ENCODE measurements around the gene MUCL3.

MUCL3 gene

DNA sequence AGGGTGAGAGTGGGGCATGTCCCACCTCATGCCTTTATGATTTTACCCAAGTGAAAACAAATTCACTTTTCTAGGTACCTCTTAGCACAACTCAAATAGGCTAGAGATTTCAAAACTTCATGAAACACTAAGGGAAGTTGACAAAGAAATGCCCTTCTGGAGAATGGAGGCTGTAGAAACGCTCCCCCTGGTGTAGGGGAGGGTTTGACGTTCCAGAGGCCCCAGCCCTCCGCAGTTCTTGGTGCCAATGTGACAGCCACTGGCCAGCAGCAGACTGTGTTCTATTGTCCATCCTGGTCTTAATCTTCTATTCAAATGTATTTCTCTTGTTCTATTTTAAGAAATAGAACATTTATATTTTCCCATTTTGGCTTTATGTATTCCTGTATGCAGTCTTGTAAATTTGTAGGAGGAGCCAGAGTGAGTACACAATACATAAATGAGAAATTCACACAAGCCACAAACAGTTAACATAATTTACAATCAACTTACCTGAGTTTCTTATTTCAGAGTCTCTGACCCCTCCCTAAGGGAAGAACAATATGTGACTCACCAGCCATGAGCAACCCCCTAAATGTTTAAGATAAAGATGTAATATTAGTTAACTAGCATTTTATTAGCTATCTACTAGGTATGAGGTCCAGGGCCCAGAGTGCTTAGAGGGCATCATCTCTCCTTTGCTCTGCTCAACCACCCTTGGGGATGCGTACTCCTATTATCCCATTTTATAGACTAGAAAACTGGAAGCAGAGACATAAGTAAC lies 33.9 kb downstream of the MUCL3 start:
- TF ChIP-seq, protein P1, sequence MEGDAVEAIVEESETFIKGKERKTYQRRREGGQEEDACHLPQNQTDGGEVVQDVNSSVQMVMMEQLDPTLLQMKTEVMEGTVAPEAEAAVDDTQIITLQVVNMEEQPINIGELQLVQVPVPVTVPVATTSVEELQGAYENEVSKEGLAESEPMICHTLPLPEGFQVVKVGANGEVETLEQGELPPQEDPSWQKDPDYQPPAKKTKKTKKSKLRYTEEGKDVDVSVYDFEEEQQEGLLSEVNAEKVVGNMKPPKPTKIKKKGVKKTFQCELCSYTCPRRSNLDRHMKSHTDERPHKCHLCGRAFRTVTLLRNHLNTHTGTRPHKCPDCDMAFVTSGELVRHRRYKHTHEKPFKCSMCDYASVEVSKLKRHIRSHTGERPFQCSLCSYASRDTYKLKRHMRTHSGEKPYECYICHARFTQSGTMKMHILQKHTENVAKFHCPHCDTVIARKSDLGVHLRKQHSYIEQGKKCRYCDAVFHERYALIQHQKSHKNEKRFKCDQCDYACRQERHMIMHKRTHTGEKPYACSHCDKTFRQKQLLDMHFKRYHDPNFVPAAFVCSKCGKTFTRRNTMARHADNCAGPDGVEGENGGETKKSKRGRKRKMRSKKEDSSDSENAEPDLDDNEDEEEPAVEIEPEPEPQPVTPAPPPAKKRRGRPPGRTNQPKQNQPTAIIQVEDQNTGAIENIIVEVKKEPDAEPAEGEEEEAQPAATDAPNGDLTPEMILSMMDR (IDR thresholded peaks at IDR 0.05; ENCODE audit: insufficient read depth, low read depth, low read length, missing control alignments), result no peak
- peak; percentile 30 for DNase-seq (ENCODE audit: low read depth)

DNA sequence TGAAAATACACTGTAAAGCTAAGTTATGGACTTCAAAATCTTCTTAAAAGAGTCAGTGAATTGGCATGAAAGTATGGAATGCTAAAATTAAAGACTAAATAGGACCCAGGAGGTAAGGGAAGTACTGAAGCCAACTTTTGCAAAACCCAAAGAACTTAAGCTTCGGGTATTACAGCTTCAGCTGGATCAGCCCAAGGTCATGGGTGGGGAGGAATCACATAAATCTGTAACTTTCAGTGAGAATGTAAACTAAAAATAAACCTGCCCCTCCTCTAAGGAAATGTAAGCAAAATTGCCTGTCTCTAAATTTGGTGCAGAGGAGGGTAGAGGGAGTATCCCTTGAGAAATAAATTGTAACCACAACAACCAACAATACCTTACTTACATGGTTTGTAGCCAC lies 38.4 kb downstream of the MUCL3 start:
- no peak for DNase-seq (ENCODE audit: low read depth)
- H3K4me3 ChIP-seq (ENCODE audit: low read length), result no peak overlapping the region
- TF ChIP-seq, protein P1 (IDR thresholded peaks at IDR 0.05; ENCODE audit: insufficient read depth, low read depth, low read length, missing control alignments), result no peak

More for the DNA sequence above, 33.9 kb downstream of the MUCL3 start:
- no peak overlapping the region for H3K4me3 ChIP-seq (ENCODE audit: low read length)

DNA sequence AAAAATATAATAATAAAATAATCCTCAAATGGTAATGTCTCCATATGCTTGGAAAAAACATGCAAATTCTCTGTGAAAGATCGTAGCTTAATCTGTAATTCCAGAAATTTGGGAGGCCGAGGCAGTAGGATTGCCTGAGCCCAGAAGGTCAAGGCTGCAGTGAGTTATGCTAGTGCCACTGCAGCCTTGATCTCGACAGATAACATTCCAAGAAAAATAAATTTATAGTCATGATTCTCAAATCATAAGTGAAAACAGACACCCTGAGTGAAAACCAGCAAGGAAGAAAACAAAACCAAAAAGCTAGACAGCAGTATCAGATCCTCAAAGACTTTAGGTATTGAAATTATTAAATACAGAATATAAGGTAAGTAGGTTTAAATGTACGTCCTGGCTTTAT lies 38.9 kb downstream of the MUCL3 start:
- TF ChIP-seq, protein P1 (IDR thresholded peaks at IDR 0.05; ENCODE audit: insufficient read depth, low read depth, low read length, missing control alignments), result no peak

DNA sequence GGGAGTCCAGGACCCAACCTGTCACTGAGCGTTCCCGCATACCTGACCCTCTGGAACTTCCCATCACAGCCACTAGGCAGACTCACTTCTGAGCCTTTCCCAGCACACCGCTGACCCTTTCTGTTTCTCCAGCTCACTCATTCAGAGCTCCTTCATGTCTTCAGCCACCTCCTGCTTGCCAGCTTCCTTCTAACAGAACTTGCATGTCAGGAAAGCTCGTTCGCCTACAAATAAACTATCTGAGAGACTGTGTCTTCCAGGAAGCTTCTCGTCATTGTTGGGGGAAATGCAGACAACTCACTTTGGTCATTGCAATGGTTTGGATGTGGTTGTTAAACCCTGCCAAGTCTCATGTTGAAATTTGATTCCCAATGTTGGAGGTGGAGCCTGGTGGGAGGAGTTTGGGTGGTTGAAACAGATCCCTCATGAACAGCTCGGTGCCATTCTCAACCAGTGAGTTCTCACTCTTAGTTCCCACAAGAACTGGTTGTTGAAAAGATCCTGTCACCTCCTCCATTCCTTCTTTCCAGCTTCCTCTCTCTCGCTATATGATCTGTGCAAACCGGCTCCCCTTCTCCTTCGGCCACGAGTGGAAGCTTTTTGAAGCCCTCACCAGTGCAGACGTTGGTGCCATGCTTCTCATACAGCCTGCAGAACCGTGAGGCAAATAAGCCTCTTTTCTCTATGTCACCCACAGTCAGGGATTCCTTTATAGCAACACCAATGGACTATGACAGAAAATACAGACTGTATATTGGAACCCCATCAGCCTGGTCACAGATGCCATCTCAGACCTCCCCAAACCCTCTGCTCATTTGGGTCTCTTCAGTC lies 41.4 kb downstream of the MUCL3 start:
- peak; percentile 82 for DNase-seq (ENCODE audit: low read depth)
- TF ChIP-seq, protein P1 (IDR thresholded peaks at IDR 0.05; ENCODE audit: insufficient read depth, low read depth, low read length, missing control alignments), result peak; percentile 41
- no peak overlapping the region for H3K4me3 ChIP-seq (ENCODE audit: low read length)

More for the DNA sequence above, 38.9 kb downstream of the MUCL3 start:
- no peak overlapping the region for H3K4me3 ChIP-seq (ENCODE audit: low read length)
- no peak for DNase-seq (ENCODE audit: low read depth)

DNA sequence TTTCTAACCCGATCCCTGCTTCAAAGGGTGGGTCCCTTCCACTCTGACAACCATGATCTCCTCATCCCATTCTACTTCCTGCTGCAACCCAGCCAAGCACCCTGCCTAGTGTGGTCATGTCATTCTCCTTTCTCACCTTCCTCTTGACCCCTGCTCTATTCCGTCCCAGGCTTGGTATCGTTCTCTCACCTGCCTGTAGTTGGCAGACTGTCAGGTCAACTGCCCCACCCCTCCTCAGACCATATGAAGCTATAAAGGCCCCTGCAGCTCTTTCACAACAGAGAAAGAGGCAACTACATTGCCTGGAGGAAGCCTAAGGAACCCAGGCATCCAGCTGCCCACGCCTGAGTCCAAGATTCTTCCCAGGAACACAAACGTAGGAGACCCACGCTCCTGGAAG lies 42.7 kb downstream of the MUCL3 start, which contains the start of gene MUC21:
MUC21 (plus strand) TSS at position 280 of the 400 bp plus-strand sequence. CDS start 241 bp downstream, outside the sequence.
- TF ChIP-seq, protein P1 (IDR thresholded peaks at IDR 0.05; ENCODE audit: insufficient read depth, low read depth, low read length, missing control alignments), result no peak
- no peak within 1 kb of the TSS for H3K4me3 ChIP-seq (ENCODE audit: low read length)
- DNase-seq (ENCODE audit: low read depth), result no peak

DNA sequence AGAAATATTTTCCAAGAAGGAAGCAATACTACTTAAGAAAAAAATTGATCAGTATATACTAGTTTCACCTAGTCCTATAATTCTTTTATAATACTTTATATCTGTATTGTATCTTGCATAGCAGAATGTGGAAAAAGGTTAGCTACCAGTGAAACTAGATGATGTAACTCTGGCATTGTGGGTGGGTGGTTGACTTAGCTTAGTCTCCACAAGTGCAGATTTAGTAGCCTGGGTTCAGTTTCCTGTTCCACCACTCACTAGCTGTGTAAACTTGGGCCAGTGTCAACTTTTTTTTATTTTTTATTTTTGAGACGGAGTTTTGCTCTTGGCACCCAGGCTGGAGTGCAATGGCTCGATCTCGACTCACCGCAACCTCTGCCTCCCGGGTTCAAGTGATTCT lies 44.7 kb downstream of the MUCL3 start:
- TF ChIP-seq, protein P1 (IDR thresholded peaks at IDR 0.05; ENCODE audit: insufficient read depth, low read depth, low read length, missing control alignments), result no peak
- peak; percentile 62 for DNase-seq (ENCODE audit: low read depth)
- no peak overlapping the region for H3K4me3 ChIP-seq (ENCODE audit: low read length)

Data from epithelial cell of esophagus (primary cell).